ENCODE data around the gene POC1A. TPM values are rescaled to one million over a fixed set of nuclear protein-coding genes. Genes with fewer than 3 reads are reported as not detected.
"Not testable (repeated sequence)": the region's sequence is repeated elsewhere in the genome, so short reads cannot be mapped to it uniquely, and the experiment has no call there.

POC1A gene
- total RNA-seq, 1 donor from 2014 or later = 1.2 TPM

DNA sequence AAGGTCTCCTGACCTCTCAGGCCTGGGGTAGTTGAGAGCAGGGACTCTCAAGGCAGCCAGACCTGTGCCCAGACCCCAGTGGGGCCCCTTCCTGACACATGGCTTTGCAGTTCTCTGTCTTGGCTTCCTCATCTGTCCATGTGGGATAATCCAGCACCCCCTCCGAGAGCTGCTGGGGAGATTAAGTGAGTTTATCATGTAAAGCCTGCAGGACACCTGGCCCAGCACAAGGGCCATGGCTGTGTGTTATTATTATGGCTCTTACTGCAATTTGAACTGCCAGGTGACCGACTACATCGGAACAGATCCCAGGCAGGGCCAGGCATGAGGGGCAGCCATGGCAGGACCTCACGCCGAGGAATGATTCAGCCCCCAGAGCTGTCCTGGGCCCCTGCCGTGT is 110.5 kb downstream of the POC1A start:
- TF ChIP-seq CTCF (IDR thresholded peaks at IDR 0.05; ENCODE audit: borderline replicate concordance) = no peak
- no peaks in the 10 kb centered on the region for H3K9me3 ChIP-seq (replicated peaks)
- no peak overlapping the region for H3K4me3 ChIP-seq
- no peaks in the 10 kb centered on the region for H3K27me3 ChIP-seq (ENCODE audit: low read depth)
- DNase-seq = no peak
- peaks cover 76% of the 10 kb centered on the region for H3K4me1 ChIP-seq
- peak overlapping the region; percentile 8 for H3K27ac ChIP-seq (replicated peaks)
- intact Hi-C loops (cut with micrococcal nuclease) = no loop called here
- H3K36me3 ChIP-seq = peaks cover 6% of the 10 kb centered on the region

GRCh38 chr3:52043039-52043438 is 111.2 kb downstream of the POC1A start:
- intact Hi-C loops (cut with micrococcal nuclease); H3K27me3 ChIP-seq (ENCODE audit: low read depth); H3K9me3 ChIP-seq (replicated peaks); DNase-seq; H3K36me3 ChIP-seq; H3K4me3 ChIP-seq: not testable (repeated sequence)
- peak overlapping the region; percentile 8 for H3K27ac ChIP-seq (replicated peaks)
- peaks cover 69% of the 10 kb centered on the region for H3K4me1 ChIP-seq

- no peaks in the 10 kb centered on the region for H3K36me3 ChIP-seq
- H3K27ac ChIP-seq (replicated peaks) = peak overlapping the region; percentile 78
- H3K9me3 ChIP-seq (replicated peaks) = no peaks in the 10 kb centered on the region
- H3K4me3 ChIP-seq = no peak overlapping the region
- DNase-seq = no peak
- H3K27me3 ChIP-seq (ENCODE audit: low read depth) = no peaks in the 10 kb centered on the region
- peak; percentile 56 for TF ChIP-seq CTCF (IDR thresholded peaks at IDR 0.05; ENCODE audit: borderline replicate concordance)
- intact Hi-C loops (cut with micrococcal nuclease) = no loop called here
- peaks cover 50% of the 10 kb centered on the region for H3K4me1 ChIP-seq
Measured at GRCh38 chr3:52041118-52041731, 113.0 kb downstream of the POC1A start.

GRCh38 chr3:52040600-52040999 is 113.6 kb downstream of the POC1A start:
- no peak for DNase-seq
- H3K27ac ChIP-seq (replicated peaks) = peak overlapping the region; percentile 78
- no peaks in the 10 kb centered on the region for H3K27me3 ChIP-seq (ENCODE audit: low read depth)
- H3K9me3 ChIP-seq (replicated peaks) = no peaks in the 10 kb centered on the region
- TF ChIP-seq CTCF (IDR thresholded peaks at IDR 0.05; ENCODE audit: borderline replicate concordance) = no peak
- H3K4me1 ChIP-seq = peaks cover 46% of the 10 kb centered on the region
- no peak overlapping the region for H3K4me3 ChIP-seq
- no peaks in the 10 kb centered on the region for H3K36me3 ChIP-seq
- intact Hi-C loops (cut with micrococcal nuclease) = no loop called here

GRCh38 chr3:52039846-52040245 is 114.4 kb downstream of the POC1A start:
- peak; percentile 81 for DNase-seq
- intact Hi-C loops (cut with micrococcal nuclease) = no loop called here
- peak overlapping the region; percentile 20 for H3K4me3 ChIP-seq
- H3K27me3 ChIP-seq (ENCODE audit: low read depth) = no peaks in the 10 kb centered on the region
- H3K27ac ChIP-seq (replicated peaks) = peak overlapping the region; percentile 78
- TF ChIP-seq CTCF (IDR thresholded peaks at IDR 0.05; ENCODE audit: borderline replicate concordance) = no peak
- H3K9me3 ChIP-seq (replicated peaks) = no peaks in the 10 kb centered on the region
- H3K4me1 ChIP-seq = peaks cover 40% of the 10 kb centered on the region
- H3K36me3 ChIP-seq = no peaks in the 10 kb centered on the region

- TF ChIP-seq CTCF (IDR thresholded peaks at IDR 0.05; ENCODE audit: borderline replicate concordance) = no peak
- Histone ChIP-seq H3K27me3 (ENCODE audit: low read depth) (no peaks in the 10 kb centered on the region), H3K36me3 (no peaks in the 10 kb centered on the region), H3K4me3 (peak overlapping the region; percentile 20), H3K4me1 (peaks cover 40% of the 10 kb centered on the region), H3K27ac (replicated peaks) (peak overlapping the region; percentile 78), H3K9me3 (replicated peaks) (no peaks in the 10 kb centered on the region)
- intact Hi-C loops (cut with micrococcal nuclease) = no loop called here
- no peak for DNase-seq
Measured at GRCh38 chr3:52039426-52039825, 114.8 kb downstream of the POC1A start.

All from left ventricle myocardium inferior (tissue), 1 donor.